Measurements from ENCODE around the gene SLC6A18. TPM values are rescaled to one million over a fixed set of nuclear protein-coding genes. Genes with fewer than 3 reads are reported as not detected.

SLC6A18 gene
- polyA plus RNA-seq, 1 donor = not detected

DNA sequence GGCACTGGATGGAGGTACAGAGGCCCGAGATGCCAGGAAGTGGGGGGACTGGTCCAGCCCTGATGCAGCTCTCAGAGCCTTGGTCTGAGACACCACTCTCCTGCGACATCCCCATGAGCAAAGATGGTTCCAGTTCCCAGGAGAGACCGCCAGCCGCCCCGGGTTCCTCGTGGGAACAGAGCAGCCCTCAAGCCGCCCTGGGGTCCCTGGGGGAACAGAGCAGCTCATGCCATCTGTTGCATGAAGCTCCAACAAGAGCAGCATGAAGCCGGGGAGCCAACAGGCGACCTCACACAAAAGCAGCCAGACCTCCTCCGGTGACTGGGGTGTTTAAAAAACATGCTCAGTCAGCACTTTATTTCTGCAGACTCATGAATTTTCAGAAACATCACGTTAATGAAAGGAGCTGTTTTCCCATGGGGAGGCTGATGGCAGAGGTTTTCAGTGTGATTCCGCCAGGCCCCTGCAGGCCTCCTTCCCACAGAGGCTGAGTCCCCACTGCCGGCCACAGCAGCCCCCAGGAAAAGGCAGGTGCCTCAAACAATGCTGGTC is 6.2 kb downstream of the SLC6A18 start:
- DNase-seq (ENCODE audit: low read depth) = no peak

DNA sequence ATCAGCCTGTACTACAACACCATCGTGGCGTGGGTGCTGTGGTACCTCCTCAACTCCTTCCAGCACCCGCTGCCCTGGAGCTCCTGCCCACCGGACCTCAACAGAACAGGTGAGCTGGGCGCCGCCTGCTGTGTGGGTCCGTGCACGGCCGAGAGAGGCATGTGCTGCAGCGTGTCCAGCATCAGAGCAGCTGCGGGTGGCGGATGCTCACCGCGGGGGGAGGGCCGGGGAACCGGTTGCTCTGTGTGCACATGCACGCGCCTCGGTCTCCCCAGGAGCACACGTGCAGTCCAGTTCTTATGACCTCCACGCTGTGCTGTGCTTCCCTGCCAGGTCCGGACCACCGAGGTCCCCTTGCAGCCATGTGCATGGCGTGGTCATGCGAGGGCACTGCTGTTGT is 7.6 kb downstream of the SLC6A18 start:
- no peak for DNase-seq (ENCODE audit: low read depth)

DNA sequence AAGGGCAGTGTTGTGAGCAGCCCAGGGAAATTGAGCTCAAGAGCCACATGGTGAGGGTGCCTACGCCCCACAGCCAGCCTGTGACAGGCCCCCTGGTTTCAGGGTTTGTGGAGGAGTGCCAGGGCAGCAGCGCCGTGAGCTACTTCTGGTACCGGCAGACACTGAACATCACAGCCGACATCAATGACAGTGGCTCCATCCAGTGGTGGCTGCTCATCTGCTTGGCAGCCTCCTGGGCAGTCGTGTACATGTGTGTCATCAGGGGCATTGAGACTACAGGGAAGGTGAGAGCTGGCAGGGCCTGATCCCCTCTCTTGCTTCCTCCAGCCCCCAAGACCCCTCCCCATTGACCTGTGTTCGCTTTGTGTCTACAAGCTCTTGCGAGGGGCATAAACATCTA is 10.2 kb downstream of the SLC6A18 start:
- DNase-seq (ENCODE audit: low read depth) = no peak

DNA sequence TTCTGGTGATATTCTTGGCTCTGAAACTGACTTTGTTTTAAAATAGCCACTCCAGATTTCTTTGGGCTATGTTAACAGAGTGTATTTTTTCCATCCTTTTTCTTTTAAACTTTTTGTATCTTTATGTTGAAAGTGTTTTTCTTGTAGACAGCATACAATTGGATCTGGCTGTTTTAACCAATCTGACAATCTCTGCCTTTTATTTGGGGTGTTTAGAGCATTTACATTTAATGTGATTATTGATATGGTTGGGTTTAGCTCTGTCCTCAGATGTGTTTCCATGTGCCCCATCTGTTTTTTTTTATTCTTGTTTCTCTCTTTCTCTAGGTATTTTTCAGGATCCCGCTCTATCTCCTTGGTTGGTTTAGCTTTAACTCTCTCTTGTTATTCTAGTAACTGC is 10.7 kb downstream of the SLC6A18 start:
- no peak for DNase-seq (ENCODE audit: low read depth)

DNA sequence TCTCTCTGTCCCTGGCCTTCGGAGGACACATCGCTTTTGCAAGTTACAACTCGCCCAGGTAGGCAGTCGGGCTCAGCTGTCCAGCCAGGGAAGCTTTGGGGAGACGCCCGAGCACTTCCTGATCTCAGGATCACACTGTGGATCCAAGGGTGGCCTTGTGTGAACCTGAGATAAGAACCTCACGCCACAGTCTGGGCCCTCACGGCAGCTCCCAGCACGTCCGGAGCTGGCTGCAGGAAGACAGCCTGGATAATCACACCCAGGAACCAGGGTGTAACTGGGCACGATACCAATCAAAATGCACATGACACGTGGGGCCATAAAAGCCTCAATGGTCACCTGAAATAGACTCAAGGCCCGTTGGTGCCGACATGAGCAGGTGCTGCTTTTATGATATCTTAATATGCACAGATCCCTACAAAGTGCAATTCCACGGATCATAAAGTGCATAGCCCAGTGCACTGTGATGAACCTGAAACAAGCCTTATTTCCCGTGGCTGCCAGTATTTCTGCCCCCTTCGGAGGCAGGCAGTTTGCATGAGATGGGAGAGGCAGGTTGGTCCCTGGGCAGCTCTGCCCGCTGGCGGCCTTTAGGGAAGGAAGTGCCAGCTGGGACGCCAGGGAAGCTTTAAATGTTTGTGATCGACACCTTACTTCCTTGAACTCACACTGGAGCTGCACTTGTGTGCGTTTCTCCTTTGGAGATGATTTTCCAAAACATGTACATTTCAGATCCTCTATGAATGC is 14.5 kb downstream of the SLC6A18 start:
- no peak for DNase-seq (ENCODE audit: low read depth)

DNA sequence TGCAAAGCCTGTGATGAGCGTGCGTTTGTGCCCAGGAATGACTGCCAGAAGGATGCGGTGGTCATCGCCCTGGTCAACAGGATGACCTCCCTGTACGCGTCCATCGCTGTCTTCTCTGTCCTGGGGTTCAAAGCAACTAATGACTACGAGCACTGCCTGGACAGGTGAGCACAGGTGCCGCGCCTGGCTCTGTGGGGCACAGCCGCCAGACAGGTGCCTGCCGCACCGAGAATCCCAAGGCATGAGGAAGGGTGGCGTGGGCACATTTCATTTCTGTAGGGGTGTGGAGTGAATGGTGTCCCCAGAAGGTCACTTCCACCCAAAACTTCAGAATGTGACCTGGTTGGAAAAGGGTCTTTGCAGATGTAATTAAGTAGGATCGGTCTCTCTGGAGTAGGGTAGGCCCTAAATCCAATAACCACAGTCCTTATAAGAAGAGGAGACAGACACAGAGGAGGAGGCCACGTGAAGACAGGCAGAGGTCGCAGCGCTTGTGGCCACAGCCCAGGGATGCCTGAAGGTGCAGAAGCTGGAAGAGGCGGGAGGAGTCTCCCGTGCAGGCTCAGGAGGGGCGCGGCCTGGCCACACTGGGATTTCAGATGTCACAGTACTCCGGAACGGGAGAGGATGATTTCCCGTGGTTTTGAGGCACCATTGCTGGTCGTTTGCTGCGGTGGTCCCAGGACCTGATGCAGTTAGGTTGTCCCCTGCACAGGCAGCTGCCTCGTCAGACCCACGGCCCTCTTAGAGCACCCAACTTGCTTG is 15.5 kb downstream of the SLC6A18 start:
- no peak for DNase-seq (ENCODE audit: low read depth)

DNA sequence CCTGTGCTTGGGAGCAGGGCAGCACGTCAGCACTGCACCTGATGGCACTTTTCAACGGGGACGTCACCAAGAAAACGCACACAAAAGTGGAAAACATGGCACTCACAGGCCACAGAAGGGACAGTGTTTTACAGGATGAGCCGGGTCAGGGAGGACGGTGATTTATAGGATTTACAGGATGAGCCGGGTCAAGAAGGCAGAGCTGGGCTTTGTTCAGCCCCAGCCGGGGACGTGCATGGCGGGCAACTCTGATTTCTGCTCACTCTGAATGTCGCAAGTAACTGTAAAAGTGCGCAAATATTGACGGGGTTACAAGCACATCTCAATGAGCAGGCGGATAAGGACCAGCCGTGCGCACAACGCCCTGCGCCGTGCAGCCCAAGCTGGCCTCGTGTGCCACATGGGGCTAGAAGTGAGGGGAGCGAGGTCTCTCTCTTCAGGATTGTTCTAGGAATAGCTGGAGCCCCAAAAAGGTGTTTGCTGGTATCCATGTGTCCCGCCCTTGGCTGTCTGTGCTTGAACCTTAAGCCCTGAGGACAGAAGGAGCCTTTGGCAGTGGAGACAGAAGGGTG is 16.4 kb downstream of the SLC6A18 start:
- DNase-seq (ENCODE audit: low read depth) = no peak

DNA sequence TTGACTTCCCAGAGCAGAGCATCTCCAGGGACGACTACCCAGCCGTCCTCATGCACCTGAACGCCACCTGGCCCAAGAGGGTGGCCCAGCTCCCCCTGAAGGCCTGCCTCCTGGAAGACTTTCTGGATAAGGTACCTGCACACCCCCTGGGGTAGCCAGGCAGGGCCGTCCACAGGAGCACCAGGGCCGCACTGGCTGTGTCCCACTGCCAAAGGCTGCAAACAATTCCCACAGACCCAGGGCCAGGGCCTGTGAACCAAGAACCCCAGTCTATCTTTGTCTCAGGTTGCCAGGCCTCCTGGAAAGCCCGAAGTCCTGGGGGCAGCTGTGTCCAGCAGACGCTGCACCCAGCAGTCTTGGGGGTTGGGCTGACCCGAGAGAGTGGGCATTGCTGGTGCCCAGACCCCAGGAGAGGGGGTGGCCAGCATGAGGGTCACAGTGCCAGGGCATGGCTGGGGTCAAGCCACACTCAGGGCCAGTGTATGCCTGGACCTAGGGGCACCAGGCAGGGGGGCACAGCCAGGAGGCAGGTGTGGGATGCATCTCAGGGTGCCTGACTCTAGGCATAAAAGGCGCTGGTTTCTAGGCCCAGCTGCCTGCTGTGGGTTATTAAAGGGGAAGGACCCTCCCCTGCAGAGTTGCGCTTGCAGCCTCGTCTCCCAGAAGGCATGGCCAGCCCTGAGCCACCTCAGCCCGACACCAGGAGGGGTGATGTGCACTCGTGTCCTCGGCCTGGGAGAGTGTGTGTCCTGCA is 17.7 kb downstream of the SLC6A18 start:
- DNase-seq (ENCODE audit: low read depth) = no peak

DNA sequence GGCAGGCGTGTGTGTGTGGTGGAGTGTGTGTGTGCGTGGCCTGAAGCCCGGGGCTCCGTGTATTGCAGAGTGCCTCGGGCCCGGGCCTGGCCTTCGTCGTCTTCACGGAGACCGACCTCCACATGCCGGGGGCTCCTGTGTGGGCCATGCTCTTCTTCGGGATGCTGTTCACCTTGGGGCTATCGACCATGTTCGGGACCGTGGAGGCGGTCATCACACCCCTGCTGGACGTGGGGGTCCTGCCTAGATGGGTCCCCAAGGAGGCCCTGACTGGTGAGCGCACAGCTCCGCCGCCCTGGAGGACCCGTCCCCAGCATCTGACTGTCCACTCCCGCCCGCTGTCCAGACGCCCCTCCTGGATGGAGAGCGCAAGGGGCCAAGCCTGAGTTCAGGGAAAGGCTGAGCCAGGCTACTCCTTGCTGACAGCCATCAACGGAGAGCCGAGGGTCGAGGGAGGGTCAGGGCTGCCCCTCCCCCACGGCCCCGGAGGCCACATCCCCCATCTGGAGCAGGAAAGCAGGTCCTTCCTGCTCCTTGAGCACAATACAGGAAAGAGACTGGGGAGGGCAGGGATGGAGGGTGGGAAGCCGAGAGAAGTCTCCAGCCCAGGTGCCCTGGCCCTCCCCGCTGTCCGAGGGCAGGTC is 18.4 kb downstream of the SLC6A18 start:
- DNase-seq (ENCODE audit: low read depth) = no peak

DNA sequence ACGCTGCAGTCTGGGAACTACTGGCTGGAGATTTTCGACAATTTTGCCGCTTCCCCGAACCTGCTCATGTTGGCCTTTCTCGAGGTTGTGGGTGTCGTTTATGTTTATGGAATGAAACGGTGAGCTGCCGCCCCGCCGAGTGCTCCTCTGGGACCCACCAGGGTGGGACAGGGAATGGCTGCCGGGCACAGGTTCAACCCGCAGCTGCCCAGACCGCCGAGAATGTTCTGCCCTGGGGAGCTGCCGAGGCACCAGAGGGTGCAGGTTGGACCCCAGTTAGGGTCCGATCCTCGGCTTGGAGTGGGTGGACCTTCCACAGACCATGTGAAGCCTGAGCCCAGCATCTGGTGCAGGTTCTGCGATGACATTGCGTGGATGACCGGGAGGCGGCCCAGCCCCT is 19.1 kb downstream of the SLC6A18 start:
- no peak for DNase-seq (ENCODE audit: low read depth)

DNA sequence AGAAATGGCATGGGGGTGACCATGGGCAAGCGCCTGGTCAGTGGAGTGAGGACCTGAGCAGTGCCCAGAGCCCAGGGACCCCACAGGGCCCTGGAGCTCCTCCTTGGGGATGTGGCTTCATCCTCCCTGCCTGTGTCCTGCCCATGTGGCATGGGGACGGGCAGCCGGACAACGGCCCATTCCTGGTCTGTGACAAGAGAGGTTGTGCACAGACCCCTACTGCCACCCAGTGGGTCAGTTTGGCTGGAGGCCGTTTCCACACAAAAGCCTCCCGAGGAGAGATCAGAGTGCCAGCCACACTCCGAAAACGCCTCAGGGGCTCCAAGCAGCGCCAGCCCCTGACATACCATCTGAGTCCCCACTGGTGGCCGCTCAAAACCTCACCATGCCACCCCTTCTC is 19.8 kb downstream of the SLC6A18 start:
- no peak for DNase-seq (ENCODE audit: low read depth)

DNA sequence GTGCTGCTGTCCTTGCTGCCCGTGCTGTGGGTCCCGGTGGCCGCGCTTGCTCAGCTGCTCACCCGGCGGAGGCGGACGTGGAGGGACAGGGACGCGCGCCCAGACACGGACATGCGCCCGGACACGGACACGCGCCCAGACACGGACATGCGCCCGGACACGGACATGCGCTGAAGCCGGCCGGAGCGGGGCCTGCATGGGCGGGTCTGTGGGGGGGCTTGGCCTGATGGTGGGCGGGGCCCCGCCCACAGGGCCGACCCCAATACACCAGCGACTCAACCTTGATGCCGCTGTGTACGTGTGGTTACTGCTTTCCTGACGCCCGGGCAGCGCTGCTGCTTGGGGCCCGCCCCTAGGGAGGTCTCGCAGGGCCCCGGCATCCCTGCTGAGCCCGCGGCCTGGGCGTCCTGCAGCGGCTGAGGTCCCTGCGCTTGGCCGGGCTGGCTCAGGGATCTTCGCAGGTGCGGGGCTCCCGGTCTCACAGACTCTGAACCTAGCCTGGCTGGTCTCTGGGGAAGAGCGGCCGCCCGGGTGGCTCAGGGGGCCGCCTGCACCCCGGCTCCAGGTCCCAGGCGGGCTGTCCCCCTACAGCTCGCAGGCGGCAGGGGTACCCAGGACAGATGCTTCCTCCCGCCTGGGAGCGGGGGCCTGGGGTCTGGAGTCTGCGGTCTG is 20.9 kb downstream of the SLC6A18 start:
- no peak for DNase-seq (ENCODE audit: low read depth)

DNA sequence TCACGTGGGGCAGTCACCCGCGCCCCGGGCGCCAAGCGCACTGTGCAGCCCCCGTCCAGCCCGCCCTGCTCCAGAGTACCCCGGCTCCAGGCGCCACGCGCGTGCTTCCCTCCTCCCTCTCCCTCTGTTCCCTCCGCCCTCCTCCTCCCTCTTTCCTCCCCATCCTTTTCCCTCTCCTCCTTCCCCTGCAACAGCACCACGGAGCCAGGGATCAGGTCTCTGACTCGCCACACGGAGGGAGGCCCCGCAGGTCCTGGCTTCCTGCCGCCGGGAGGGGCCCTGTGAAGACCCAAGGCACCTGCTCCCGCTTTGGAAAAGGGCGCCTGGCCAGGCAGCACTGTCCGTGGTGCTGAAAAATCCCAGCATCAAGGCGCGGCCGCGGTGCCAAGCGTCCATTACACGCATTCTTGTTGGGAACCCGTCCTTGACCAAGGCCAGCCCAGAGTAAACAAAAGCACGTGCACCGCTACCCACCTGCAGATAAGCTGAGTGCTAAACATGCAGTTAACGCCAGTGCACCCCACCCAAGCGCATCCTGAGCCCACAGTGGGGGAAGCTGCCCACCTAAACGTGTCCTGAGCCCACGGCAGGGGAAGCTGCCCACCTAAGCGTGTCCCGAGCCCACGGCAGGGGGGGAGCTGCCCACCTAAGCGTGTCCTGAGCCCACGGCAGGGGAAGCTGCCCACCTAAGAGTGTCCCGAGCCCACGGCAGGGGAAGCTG is 21.7 kb downstream of the SLC6A18 start:
- peak; percentile 17 for DNase-seq (ENCODE audit: low read depth)

DNA sequence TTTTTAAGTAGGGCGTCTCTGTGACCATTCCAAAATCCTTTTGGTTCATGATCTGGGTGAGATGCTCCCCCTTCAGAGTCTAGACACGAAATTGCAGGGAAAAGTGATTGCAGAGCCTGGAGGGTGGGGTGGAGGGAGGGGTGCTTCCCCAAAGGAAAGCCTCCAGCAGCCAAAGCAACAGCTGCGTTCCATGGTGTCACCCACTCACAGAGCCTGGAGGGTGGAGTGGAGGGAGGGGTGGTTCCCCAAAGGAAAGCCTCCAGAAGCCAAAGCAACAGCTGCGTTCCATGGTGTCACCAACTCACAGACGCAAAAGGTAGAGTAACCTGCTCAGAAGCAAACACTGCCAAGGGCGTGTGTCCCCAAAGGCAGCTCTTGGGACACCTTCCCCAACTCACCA is 22.6 kb downstream of the SLC6A18 start:
- no peak for DNase-seq (ENCODE audit: low read depth)

DNA sequence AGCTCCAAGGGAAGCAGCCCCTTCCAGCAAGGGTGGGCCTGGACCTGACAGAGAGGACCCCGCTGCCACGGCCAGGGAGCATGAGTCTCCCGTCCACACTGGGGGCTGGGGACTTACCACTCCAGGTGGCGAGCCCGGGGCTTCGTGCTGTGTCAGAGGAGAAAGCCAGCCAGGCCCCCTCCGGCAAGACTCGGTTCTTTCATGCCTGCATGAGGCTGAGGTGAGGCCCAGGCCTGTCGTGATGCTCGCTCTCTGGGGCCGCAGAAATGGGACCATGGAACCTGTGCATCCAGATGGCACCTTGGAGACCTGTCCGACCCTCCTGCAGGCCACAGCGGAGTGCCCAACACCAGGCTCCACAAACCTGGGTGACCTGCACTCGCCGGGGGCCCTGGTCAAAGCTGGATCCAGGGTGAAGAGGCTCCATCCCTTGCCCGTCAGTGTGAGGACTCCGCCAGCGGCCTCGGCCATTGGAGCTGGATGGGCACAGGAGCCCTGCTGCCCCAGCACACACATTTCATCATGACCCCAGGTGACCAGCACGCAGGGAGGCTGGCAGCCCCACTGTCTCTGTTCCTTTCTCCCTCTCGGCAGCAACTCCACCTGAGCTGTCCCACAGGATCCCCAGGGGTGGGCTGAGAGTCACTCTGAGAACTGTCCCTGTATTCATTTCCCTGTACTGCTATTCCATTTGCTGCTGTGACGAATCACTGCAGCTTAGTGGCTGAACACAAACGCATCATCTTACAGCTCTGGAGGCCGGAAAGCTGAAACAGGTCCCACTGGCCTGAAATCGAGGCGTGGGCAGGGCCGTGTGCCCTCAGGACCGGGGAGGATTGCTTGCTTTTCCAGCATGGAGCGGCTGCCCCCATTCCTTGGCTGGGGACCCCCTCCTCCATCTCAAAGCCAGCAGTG is 24.4 kb downstream of the SLC6A18 start:
- DNase-seq (ENCODE audit: low read depth) = no peak

DNA sequence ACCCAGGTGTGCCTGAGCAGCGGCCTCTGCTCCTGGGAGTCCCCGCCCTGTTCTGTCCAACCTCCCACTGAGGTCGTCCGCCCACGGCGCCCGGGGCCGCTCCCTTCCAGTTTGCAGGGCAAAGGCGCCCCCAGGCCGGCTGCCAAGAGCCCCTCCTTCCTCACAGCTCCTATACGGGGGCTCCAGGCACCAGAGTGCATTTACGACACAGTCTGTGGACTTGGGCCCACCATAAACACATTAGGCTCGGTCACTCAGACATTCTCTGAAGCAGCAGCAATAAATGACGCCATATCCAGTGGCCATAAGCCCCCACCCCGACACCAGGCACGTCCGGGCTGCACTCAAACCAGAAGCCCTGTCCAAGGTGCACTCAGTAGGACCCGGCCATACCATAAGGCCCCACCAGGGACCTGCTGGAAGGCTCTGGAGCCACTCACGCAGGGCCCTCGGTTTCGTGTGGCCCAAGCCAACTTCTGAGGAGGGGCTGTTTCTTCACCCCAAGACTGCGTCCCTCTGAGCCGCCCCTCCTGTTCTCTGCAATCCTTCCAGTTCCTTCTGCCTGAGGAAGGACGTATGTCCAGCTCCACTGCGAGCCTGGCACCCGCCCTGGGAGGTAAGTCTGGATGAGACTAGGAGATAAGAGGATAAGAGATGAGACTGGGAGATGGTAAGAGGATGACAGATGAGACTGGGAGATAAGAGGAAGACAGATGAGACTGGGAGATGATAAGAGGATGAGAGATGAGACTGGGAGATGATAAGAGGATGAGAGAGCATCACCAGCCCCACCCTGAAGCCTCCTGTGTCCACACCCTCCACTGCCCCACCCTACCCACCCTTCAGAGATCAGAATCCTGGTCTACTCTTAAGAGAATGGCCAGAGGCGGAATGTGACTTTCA is 26.7 kb downstream of the SLC6A18 start:
- DNase-seq (ENCODE audit: low read depth) = no peak

DNA sequence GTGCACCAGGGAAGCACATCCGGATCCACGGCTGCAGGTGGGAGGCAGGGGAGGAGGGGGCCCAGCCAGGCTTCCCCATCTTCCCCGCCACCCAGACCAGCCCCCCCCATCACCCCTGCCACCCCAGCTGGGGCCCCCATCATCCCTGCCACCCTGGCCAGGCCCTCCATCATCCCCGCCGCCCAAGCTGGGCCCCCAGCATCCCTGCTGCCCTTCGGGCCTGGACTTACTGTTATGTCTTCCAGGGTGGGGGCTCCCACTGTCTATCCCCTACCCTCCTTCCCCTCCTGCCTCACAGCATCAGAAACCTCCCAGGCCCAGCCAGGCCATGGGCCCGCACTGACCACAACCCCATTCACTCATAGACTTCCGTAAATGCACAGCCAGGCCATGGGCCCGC is 27.5 kb downstream of the SLC6A18 start:
- no peak for DNase-seq (ENCODE audit: low read depth)

DNA sequence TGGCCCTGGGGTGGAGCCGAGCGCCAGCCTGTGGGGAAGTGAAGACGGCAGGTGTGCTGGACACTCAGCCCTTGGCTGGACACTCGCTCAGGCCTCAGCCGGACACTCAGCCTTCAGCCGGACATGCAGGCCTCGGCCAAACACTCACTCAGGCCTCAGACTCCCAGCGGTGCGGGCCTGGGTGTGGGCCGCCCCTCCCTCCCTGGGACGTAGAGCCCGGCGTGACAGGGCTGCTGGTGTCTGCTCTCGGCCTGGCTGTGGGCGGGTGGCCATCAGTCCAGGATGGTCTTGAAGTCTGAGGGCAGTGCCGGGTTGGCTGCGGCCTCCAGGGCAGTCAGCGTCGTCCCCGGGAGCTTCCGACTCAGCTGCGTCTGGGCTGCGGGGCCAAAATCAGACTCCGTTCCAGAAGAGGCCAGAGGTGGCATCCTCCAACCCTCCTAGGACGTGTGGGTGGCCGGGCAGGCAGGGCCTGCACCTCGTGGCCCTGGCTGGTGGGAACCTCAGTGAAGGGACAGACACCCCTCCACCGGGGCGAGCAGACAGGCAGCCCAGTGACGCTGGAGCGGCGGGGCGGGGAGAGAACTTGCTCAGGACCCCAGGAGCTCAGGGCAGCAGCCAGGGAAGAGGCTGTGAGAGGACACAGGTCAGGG is 28.4 kb downstream of the SLC6A18 start:
- no peak for DNase-seq (ENCODE audit: low read depth)

Data from forelimb muscle (tissue), 1 donor.